ENCODE results near the gene PNPO. TPM values are rescaled to one million over a fixed set of nuclear protein-coding genes. Genes with fewer than 3 reads are reported as not detected.
"Not testable (repeated sequence)": the region's sequence is repeated elsewhere in the genome, so short reads cannot be mapped to it uniquely, and the experiment has no call there.

The PNPO gene
- total RNA-seq, 2 experiments from 2014 or later: 57.8 to 58.0 TPM

DNA sequence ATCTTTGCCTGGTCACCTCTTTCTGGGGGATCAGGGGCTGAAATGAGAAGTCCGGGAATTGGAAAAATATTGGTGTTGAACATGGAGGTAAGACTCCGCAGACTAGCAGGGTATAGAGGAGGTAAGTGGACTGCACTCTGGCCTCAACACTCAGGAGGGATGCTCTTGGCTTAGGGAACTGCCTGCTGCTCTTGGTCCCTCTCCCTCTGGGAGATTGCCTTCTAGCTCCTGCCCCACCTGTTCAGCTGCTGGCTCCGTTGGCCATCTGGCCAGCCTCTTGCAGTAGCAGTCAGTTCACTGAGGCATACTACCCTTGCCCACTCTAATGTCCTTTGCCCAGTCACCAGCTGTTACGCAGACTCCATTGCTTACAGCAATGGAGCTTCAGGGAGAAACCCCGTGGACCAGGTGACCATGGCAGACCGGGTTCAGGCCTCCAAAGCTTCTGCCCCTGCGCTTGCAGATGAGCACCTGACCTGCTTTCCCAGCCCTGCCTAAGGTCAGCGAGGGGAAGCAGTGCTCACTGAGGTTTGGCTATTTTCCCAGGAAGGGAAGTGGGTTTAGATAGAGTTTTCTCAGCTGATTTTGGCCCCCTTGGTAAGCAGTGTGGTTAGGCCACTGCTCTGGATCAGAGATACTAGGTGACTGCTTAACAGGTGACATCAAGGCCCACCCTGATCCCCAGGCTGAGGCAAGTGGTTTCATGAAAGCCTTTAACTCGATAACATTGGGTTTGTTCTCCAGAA is 41.4 kb downstream of the PNPO start:
- POLR2A ChIA-PET: no interaction called here
- CTCF ChIA-PET: no interaction called here

DNA sequence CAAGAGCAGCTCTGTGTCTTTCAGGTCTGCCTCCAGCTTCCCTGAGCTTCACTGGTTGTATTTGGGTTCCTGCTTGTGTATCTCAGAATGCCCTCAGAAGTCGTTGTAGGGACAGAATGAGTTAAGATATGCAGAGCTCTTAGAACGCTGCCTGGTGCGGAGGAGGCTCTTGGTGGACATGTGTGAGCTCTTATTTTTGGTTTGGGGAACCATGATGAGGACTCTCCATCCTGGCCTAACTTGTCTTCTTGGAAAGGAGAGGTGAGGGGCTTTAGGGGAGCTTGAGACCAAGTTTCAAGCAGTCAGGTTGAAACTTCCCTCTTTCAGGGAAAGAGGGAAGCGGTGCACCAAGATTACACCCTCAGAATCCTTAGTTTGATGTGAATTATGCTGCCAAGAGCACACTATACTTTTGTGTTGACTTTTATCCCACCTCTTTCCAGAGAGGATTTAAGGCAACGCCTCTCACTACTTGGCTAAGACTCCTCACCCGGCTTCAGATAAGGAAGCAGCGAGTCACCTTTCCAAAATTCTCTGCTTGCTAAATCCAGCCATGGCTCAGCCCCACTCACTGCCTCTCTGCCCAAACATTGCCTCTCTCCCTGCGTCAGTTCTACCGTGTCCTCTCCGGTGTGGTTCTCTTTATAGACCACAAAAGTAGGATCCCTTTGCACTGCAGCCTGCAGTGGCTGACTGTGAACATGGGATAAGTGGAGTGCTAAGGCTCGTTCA is 42.3 kb downstream of the PNPO start:
- ChIA-PET POLR2A (no interaction called here), CTCF (no interaction called here)

DNA sequence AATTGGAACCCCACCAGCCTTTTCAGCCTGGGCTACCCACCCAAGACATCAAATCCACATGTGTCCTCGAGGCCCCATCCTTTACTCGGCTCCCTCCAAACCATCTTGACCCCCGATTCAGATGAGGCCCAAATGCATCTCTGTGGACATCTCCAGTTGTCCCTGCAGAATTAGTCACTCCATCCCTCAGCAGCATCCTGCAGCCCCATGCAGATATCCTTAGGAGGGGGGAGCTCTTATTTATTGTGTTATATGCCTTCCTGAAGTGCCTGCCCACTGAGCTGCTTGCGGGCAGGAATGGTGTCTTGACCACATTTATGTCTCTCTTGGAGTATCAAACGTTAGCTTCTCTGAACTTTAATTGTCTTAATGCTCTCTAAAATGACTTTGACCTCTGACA is 45.1 kb downstream of the PNPO start:
- CTCF ChIA-PET: no interaction called here
- POLR2A ChIA-PET: no interaction called here

DNA sequence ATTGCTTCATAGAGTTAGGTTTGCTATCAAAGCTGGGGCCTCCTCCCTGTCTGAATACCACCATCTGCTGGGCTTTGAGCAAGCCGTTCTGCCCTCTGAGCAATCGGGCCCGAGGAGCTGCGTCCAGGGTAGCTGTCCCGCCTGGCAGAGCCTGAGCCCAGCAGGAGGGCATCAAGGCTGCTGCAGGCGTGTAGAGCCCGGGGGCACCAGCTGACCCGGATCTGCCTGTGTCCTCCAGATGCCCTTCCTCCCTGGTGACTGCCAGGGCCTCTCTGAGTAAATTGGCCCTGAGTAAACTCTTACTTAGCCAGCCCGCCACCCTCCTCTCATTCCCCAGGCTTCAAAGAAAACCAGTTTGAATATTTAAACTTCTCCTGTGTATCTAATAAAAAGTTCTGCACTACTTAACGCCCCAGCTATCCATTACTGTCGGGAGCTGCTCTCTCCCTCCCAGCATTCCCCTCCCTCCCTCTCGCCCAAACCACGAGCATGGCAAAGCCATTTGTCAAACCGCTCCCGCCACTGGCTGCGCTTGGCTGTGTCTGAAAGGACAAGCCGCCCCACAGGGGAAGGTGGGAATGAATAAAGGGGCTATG is 46.0 kb downstream of the PNPO start:
- POLR2A ChIA-PET: no interaction called here

DNA sequence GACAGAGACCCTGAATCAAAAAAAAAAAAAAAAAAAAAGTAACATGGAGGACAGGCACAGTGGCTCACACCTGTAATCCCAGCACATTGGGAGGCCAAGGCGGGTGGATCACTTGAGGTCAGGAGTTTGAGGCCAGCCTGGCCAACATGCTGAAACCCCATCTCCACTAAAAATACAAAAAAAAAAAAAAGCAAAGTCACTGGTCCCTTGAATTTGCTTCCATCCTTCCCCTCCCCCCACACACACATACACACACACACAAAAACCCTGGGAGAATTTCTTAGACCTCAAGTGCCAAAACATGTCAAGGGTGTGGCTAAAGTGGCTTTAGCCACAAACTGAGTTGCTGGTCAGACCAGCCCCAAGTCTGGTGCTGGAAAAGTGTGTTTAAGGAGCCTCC is 47.1 kb downstream of the PNPO start:
- CTCF ChIA-PET: interaction anchor here (0.7 kb wide), 1 partner anchor 13 kb away, joined by 5 read pairs; no protein-coding TSS in a partner anchor
- POLR2A ChIA-PET: not testable (repeated sequence)

More for the DNA sequence above, 46.0 kb downstream of the PNPO start:
- CTCF ChIA-PET: no interaction called here

DNA sequence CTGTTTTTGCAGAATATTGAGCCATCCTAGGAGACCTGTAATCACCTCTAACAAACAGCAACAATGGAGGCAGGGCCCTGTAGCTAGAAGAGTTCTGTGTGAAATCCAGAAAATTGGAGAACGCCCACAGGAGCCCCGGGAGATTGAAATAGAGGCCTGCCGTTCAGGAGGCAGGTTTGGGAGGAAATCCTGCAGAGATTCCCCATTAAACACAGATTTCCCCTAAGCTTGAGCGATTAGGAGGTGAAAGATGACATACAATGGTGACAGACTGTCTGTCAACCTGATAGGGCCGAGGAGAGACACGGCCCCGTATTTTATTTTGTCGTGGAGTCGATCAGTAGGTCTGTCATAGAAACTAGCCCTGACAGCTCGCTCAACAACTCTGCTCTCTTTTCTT is 47.8 kb downstream of the PNPO start:
- POLR2A ChIA-PET: no interaction called here

DNA sequence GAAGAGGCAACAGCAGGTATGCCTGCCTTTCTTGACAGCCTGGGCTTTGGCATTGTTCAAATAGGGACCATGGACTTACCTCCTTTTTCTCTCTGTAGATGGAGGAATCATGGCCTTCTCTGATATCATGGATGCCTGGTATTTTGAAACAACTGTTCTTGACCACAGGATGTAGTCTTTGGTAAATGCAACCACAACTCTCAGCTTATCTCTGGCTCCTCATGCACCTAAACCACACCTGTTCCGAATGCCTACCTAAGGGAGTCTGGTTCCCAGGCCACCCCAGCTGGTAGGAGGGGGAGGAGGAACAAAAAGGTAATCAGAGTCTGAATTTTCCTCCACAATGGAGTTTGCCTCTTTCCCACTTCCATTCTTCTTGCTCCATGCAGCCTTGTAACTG is 48.3 kb downstream of the PNPO start:
- CTCF ChIA-PET: interaction anchor here (0.9 to 1.6 kb wide), 2 partner anchors 9 to 11 kb away, joined by 3 to 5 read pairs; no protein-coding TSS in a partner anchor
- POLR2A ChIA-PET: no interaction called here

More for the DNA sequence above, 47.8 kb downstream of the PNPO start:
- CTCF ChIA-PET: interaction anchor here (0.9 to 1.6 kb wide), 2 partner anchors 9 to 11 kb away, joined by 3 to 5 read pairs; no protein-coding TSS in a partner anchor

DNA sequence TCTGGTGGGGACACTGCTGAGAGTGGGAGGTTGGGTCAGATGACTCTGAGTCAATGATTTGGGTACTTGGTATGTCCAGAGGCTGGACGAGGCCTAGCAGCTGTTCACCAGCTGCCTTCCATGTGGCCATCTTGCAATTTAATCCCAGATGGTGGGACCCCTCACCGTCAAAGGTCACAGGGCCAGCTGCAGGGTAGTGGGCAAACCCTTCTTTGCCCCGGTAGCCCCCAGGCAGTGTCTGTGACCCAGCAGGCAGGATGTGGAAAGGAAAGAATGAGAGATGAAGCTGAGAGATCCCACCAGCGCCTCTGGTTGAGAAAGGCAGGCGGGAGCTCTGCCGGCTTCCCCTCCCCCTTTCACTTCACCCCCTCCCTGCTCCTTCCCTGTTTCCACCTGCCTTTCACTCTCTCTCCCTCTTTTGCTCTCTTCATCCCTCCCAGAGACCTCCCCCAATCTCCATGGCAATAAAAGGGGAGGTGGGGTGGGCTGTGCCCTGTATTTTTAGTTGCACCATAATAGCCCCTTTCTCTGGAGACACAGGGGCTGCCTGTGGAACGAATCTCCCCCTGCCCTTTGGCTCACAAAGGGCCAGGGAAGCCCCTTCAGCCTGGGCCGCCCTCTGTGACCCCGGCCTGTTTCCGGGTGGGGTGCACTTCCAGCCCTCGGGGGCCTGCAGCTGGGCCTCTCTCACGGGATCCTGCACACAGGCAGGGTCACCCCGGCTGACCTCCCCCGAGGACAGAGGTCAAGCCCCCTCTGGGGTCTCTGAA is 49.8 kb downstream of the PNPO start:
- ChIA-PET POLR2A (no interaction called here), CTCF (interaction anchor here (0.5 kb wide), 1 partner anchor 129 kb away, joined by 3 read pairs; no protein-coding TSS in a partner anchor)

DNA sequence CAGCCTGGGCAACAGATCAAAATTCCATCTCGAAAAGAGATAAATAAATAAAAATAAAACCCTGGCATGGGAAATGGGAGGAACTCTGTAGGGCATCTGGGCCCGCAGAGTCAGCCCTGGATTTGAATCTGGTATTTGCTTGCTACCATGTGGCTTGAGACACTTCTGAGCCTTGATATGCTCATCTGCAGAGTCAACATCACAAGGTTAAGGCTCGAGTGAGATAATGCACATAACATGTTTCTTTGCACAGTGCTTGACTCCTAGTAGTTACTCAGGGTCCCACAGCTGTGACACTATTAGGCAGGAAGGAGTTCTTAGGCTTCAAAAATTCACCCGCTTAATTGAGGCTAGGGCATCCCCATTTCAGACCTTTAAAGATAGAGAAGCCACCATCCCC is 50.8 kb downstream of the PNPO start:
- CTCF ChIA-PET: no interaction called here
- POLR2A ChIA-PET: no interaction called here

DNA sequence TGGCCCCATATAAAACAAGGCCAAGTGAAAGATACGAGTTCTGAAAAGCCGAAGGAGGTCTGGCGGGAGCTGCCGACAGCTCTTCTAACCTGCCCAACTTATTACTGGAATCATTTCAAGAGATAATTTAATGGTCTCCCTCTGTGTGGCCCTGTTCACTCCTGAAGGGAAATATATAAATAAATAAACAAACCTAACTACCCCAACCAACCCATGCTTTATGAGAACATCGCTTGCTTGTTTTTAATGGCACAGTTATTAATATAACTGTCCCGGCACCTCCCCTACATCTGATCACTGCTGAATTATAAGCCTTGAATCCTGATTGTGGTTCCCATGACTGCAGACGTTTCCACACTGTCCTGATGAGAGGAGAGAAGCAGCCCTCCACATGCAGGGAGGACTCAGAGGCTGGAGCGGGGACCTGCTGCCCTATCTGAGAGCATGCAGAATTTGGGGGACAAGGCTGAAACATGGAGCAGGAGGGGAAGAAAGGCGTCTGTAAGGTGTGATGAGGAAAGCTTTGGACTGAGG is 51.7 kb downstream of the PNPO start:
- ChIA-PET POLR2A (no interaction called here), CTCF (interaction anchor here (1.3 kb wide), 1 partner anchor 87 kb away, joined by 3 read pairs; no protein-coding TSS in a partner anchor)

DNA sequence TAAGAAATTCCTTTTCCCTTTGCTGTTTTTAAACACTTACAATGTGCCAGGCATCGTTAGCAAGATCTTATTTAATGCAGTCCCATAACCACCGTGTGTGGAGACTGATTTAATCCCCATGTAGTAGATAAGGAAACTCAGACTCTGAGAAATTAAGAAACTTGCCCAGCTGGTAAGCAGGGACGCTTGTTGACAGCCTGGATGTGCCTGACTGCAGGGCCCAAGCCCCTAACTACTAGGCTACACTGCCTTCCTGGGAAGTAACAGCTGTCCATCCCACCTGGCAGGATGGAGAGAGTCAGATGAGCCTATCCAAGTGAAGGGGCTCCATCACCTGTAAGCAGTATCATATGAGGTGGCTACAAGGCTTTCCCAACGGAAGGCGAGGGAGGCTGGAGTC is 52.6 kb downstream of the PNPO start:
- CTCF ChIA-PET: interaction anchor here (1.3 kb wide), 1 partner anchor 86 kb away, joined by 3 read pairs; no protein-coding TSS in a partner anchor
- POLR2A ChIA-PET: no interaction called here

DNA sequence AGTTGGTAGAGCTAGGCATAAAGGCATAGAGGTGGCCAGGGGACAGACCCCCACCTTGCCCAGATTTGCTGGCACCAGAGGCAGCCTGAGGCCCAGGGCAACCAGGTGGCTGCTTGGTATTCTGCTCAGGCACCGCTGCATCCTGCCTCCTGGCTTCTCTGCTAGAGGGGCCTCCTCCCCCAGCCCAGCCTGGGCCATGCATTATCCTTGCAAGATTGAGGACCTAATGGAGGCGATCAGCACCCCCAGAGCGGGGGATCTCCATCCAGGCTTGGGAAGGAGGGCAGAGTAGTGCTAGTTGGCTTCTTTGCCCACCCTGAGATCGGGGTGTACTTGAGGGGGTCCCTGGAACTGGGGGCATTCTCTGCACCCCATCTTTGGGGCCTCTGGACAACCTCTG is 53.4 kb downstream of the PNPO start:
- CTCF ChIA-PET: no interaction called here
- POLR2A ChIA-PET: no interaction called here

DNA sequence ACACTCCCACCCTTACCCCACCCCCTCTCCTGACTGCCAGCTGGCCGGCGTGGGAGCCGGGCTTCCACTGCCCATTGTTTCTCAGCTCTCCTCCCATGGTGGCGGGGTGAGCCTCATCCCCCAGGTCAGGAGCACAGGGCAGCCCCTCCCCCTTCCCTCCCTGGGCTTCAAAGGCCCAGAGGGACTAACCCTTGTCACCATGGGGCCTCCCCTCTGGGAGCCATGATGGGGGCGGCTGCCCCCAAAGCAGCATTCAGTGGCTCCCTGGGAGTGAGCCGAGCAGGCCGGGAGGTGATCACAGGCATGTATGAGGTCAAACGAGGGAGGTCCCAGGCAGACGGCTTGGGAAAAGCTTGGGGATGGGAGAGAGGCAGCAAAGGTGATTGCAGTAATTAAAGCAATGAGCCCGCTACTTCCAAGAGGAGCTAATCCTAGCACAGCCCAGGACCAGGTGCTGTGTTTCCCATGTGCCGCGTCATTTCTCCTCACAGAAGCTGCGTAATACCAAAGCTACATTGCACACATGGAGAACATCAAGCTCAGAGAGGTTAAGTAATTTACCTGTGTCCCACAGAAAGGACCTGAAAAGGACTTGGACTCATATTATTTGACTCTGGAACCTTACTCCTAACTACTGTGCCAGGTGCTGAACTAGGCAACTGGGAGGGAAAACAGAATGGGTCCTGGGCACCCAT is 54.0 kb downstream of the PNPO start:
- CTCF ChIA-PET: no interaction called here
- POLR2A ChIA-PET: no interaction called here

DNA sequence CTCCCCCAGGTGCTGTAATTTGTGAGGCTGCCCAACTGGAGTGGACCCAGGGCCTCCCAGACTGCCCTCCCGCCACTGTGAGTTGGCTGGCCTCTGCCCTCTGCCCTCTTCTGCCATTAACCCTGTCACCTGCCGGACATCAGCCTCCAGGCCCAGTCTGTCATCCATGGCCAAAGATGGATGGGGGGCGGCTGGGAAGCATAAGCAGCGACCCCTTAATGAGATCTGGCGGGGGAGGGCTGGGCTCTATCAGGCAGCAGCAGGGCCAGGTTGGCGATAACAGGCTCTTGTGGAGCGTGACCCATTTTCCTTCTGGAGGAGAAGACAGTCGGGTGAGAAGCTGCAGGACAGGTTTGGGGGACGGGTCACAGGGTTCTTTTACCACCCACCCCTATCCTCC is 54.8 kb downstream of the PNPO start:
- ChIA-PET CTCF (no interaction called here), POLR2A (no interaction called here)

DNA sequence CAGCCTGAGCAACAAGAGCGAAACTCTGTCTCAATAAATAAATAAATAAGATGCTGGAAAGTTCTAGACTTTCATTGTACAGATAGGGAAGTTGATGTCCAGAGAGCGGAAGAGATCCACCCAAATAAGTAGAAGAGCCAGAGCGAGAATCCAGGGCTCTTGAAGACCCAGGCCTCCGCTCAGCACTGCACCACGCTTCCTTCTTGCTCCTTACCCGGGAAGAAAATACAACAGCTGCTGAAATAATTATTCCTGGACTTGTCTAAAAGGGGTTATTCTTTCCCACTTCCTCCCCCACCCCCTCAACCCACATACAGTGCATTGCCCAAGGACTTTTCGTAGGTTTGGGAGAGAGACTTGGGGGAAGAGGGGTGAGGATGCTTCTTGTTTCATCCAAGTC is 56.2 kb downstream of the PNPO start:
- CTCF ChIA-PET: interaction anchor here (1.4 kb wide), 1 partner anchor 19 kb away, joined by 3 read pairs; no protein-coding TSS in a partner anchor
- POLR2A ChIA-PET: no interaction called here

DNA sequence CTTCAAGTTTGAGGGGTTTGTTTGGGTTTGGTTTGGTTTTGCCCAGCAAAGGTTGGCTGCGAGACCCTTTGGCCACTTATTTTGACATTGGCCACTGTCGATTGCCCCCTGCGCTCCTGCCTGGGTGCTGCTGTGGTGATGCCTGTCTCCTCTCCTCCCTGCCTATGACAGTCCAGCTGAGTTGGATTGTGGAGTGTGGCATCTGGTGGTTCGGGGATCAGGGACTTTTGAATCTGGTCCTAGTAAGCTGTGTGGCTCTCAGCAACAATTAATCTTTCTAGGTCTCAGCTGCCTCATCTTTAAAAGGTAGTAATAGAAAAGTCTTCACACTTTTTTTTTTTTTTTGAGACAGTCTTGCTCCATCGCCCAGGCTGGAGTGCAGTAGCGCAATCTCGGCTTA is 56.7 kb downstream of the PNPO start:
- ChIA-PET POLR2A (no interaction called here), CTCF (interaction anchor here (1.4 kb wide), 1 partner anchor 19 kb away, joined by 3 read pairs; no protein-coding TSS in a partner anchor)
